ENCODE measurements around the gene RPS2.

DNA sequence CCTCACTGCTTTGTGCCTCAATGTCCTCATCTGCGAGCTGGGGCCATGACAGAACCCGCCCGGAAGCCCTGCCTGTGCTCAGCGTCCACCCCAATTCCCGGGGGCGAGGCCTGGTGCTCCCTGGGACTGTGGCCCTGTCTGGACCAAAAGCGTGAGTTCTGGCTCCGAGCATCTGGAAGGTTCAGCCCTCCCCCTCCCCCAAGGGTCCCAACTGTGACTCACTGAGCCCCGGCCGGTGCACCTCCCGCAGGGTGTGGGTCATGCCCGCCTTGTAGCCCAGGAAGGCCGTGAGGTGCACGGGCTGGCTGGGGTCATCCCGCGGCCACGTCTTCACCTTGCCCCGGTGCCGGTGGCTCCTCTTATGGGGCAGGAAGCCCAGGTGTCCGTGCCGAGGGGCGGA lies 10.9 kb downstream of the RPS2 start:
- TF ChIP-seq, protein P1, sequence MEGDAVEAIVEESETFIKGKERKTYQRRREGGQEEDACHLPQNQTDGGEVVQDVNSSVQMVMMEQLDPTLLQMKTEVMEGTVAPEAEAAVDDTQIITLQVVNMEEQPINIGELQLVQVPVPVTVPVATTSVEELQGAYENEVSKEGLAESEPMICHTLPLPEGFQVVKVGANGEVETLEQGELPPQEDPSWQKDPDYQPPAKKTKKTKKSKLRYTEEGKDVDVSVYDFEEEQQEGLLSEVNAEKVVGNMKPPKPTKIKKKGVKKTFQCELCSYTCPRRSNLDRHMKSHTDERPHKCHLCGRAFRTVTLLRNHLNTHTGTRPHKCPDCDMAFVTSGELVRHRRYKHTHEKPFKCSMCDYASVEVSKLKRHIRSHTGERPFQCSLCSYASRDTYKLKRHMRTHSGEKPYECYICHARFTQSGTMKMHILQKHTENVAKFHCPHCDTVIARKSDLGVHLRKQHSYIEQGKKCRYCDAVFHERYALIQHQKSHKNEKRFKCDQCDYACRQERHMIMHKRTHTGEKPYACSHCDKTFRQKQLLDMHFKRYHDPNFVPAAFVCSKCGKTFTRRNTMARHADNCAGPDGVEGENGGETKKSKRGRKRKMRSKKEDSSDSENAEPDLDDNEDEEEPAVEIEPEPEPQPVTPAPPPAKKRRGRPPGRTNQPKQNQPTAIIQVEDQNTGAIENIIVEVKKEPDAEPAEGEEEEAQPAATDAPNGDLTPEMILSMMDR (conservative IDR thresholded peaks at IDR 0.05; ENCODE audit: low read length), result no peak
- no peak for TF ChIP-seq EZH2phosphoT487 (IDR thresholded peaks at IDR 0.05; ENCODE audit: borderline replicate concordance)
